ENCODE results near the gene MORC4.

GRCh38 chrX:106921637-106922036, 78.4 kb downstream of the MORC4 start:
- TF ChIP-seq FOXJ3 (CRISPR knock-in tag; IDR thresholded peaks at IDR 0.05) (no peak), CTCF (IDR thresholded peaks at IDR 0.05) (no peak), ELF1 (IDR thresholded peaks at IDR 0.05) (no peak), TCF12 (IDR thresholded peaks at IDR 0.05) (no peak), TAF1 (IDR thresholded peaks at IDR 0.05; ENCODE audit: borderline replicate concordance, low read depth, low read length) (no peak), EZH2phosphoT487 (IDR thresholded peaks at IDR 0.05; ENCODE audit: borderline replicate concordance, low read depth) (no peak), NRF1 (IDR thresholded peaks at IDR 0.05; ENCODE audit: low read depth, low read length) (no peak), POLR2AphosphoS5 (IDR thresholded peaks at IDR 0.05; ENCODE audit: low read depth, low read length) (no peak)
